ENCODE data around the gene ZBTB40. TPM values are rescaled to one million over a fixed set of nuclear protein-coding genes. Genes with fewer than 3 reads are reported as not detected.
A peak's percentile ranks its signal among the peaks of the same experiment; 100 is the strongest.

The ZBTB40 gene
- total RNA-seq, 1 experiment from 2014 or later, result 17.0 TPM

- peak; percentile 21 for DNase-seq
- no peak overlapping the region for H3K4me3 ChIP-seq (ENCODE audit: insufficient read depth, low read depth, low read length)
Measured at GRCh38 chr1:22531251-22531650, 79.6 kb downstream of the ZBTB40 start.

DNA sequence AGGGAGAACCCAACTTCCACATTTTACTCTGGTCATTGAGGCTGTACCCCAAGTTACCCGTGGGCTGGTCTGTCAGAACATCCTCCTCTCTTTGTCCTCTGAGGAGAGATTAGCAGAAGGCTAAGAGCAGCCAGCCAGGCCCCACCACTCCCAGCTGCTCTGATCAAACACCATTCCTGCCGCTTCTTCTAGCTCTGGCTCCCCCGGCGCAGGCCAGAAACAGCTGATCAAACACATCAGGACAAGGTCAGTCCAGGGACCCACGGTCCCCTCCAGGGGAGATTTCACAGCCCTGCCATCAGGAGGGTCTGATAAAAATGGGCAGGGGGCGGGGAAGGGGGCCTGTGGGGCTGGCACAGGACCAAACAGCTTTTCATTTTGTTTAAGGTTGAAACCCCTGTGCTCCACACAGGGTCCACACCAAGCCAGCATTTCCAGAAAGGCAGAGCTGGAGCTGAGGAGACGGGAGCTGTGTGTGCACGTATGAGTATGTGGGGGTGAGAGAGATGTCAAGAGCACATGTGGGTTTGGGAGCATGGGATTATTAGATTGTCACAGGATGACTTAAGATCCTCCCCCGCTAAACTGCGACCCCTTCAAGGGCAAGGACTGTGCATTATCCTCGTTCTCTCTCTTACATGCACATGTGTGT lies 81.7 kb downstream of the ZBTB40 start:
- no peak overlapping the region for H3K4me3 ChIP-seq (ENCODE audit: insufficient read depth, low read depth, low read length)
- no peaks in the 10 kb centered on the region for H3K27me3 ChIP-seq (ENCODE audit: control insufficient read depth, insufficient read depth, low read length)
- DNase-seq, result peak; percentile 25
- H3K36me3 ChIP-seq (replicated peaks; ENCODE audit: control insufficient read depth, insufficient read depth, low read length), result no peaks in the 10 kb centered on the region; the same call in 1 of the 2 replicates

More at GRCh38 chr1:22531251-22531650, 79.6 kb downstream of the ZBTB40 start:
- Histone ChIP-seq H3K27me3 (ENCODE audit: control insufficient read depth, insufficient read depth, low read length) (no peaks in the 10 kb centered on the region), H3K36me3 (replicated peaks; ENCODE audit: control insufficient read depth, insufficient read depth, low read length) (no peaks in the 10 kb centered on the region; the same call in none of the 2 replicates)

DNA sequence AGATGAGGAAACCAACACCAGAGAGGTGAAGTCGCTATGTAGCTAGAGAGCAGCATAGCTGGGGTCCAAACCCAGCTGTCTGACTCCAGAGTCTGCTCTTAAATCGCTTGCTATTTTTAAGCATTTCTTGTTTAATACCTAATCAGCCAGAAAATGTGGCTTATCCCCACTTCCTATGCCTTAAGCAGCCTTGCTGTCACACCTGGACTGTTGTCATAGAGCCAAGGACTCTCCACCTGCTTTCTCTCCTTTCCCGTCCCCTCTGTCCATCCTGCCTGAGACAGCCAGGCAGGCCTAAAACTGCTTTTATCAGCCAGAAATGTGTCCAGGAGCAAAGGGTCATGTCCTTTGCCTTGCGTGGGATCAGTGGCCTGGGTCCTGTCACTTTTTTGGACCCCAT lies 83.3 kb downstream of the ZBTB40 start:
- no peak for DNase-seq
- no peaks in the 10 kb centered on the region for H3K36me3 ChIP-seq (replicated peaks; ENCODE audit: control insufficient read depth, insufficient read depth, low read length)
- H3K27me3 ChIP-seq (ENCODE audit: control insufficient read depth, insufficient read depth, low read length), result no peaks in the 10 kb centered on the region
- H3K4me3 ChIP-seq (ENCODE audit: insufficient read depth, low read depth, low read length), result no peak overlapping the region

DNA sequence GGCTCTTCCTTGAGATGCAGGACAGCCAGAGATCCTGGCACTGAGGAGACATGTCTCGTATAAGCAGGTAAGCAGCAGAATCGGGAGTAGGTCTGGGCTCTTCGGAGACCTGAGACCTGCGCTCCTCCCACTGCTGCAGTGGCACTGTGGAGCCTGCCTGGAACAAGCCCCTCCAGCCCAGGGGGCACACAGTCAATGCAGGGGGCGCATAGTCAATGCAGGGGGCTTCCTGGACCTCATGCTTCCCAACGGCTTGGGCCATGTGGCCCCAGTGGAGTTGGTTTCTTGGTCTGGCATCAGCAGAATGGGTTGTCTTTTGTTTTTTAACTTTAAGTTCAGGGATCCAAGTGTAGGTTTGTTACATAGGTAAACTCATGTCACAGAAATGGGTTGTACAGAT lies 83.7 kb downstream of the ZBTB40 start:
- peak; percentile 23 for DNase-seq
- no peaks in the 10 kb centered on the region for H3K36me3 ChIP-seq (replicated peaks; ENCODE audit: control insufficient read depth, insufficient read depth, low read length)
- no peaks in the 10 kb centered on the region for H3K27me3 ChIP-seq (ENCODE audit: control insufficient read depth, insufficient read depth, low read length)
- no peak overlapping the region for H3K4me3 ChIP-seq (ENCODE audit: insufficient read depth, low read depth, low read length)

DNA sequence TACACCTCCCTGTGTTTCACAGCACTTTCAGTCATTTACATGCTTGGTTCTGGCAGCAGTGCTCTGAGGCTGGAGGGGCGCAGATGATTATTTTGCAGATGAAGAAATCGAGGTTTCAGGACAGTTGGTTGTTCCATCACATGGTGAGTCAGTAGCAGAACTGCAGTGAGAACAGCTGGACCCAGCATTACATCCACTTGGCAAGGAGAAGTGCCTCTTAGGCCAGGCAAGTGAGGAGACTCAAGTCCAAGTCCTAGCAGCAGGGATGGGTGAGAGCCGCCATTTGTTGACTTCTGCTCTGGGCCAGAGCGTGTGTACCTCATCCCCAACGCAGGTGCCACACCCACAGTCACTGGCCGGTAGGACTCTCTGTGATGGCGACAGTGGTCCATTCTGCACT lies 84.9 kb downstream of the ZBTB40 start:
- no peak for DNase-seq
- Histone ChIP-seq H3K4me3 (ENCODE audit: insufficient read depth, low read depth, low read length) (no peak overlapping the region), H3K36me3 (replicated peaks; ENCODE audit: control insufficient read depth, insufficient read depth, low read length) (no peaks in the 10 kb centered on the region), H3K27me3 (ENCODE audit: control insufficient read depth, insufficient read depth, low read length) (no peaks in the 10 kb centered on the region)

DNA sequence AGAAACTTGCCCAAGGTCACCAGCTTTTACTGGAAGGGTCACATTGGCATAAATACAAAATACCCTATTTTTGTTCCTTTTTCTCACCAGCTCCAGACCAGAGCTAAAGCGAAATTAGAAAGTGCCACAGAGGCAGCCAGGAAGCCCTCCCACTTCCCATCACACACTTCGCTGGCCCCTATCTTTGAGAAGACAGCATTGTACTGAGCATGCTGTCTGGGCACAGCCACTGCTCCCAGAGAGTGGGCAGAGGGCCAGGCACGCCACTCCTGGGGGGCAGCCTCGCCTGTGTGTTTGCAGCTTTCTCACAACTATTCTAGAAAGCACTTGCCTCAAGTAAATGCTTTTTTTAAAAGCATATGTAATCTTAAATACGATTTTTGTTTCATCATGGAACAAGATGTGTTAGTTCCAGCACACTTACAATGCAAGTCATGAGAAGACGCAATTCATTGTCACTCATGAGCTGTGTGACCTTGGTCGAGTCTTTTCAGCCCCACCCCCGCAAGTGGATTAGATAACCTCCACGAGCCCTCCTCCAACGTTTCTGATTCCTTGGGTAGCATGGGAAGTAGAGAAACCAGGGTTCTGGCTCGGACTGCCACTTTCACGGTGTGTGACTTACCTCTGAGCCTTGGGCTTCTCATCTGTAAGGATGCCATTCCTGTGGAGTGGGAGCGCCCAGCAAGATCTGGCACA lies 85.9 kb downstream of the ZBTB40 start:
- DNase-seq, result no peak
- no peaks in the 10 kb centered on the region for H3K27me3 ChIP-seq (ENCODE audit: control insufficient read depth, insufficient read depth, low read length)
- no peaks in the 10 kb centered on the region for H3K36me3 ChIP-seq (replicated peaks; ENCODE audit: control insufficient read depth, insufficient read depth, low read length)
- H3K4me3 ChIP-seq (ENCODE audit: insufficient read depth, low read depth, low read length), result no peak overlapping the region

- no peaks in the 10 kb centered on the region for H3K27me3 ChIP-seq (ENCODE audit: control insufficient read depth, insufficient read depth, low read length)
- H3K4me3 ChIP-seq (ENCODE audit: insufficient read depth, low read depth, low read length), result no peak overlapping the region
- no peak for DNase-seq
- no peaks in the 10 kb centered on the region for H3K36me3 ChIP-seq (replicated peaks; ENCODE audit: control insufficient read depth, insufficient read depth, low read length)
Measured at GRCh38 chr1:22539510-22540118, 88.0 kb downstream of the ZBTB40 start.

GRCh38 chr1:22540337-22540736 lies 88.7 kb downstream of the ZBTB40 start:
- Histone ChIP-seq H3K36me3 (replicated peaks; ENCODE audit: control insufficient read depth, insufficient read depth, low read length) (no peaks in the 10 kb centered on the region), H3K4me3 (ENCODE audit: insufficient read depth, low read depth, low read length) (no peak overlapping the region), H3K27me3 (ENCODE audit: control insufficient read depth, insufficient read depth, low read length) (no peaks in the 10 kb centered on the region)
- DNase-seq, result no peak

GRCh38 chr1:22542886-22543285 lies 91.2 kb downstream of the ZBTB40 start:
- no peaks in the 10 kb centered on the region for H3K36me3 ChIP-seq (replicated peaks; ENCODE audit: control insufficient read depth, insufficient read depth, low read length)
- peak; percentile 67 for DNase-seq
- H3K4me3 ChIP-seq (ENCODE audit: insufficient read depth, low read depth, low read length), result no peak overlapping the region
- H3K27me3 ChIP-seq (ENCODE audit: control insufficient read depth, insufficient read depth, low read length), result peaks cover 2% of the 10 kb centered on the region; the same call in 1 of the 2 replicates

- Histone ChIP-seq H3K27me3 (ENCODE audit: control insufficient read depth, insufficient read depth, low read length) (peaks cover 2% of the 10 kb centered on the region; the same call in 1 of the 2 replicates), H3K4me3 (ENCODE audit: insufficient read depth, low read depth, low read length) (no peak overlapping the region), H3K36me3 (replicated peaks; ENCODE audit: control insufficient read depth, insufficient read depth, low read length) (no peaks in the 10 kb centered on the region)
- DNase-seq, result no peak
Measured at GRCh38 chr1:22543679-22544078, 92.0 kb downstream of the ZBTB40 start.

- H3K36me3 ChIP-seq (replicated peaks; ENCODE audit: control insufficient read depth, insufficient read depth, low read length), result no peaks in the 10 kb centered on the region
- H3K27me3 ChIP-seq (ENCODE audit: control insufficient read depth, insufficient read depth, low read length), result peaks cover 2% of the 10 kb centered on the region; the same call in 1 of the 2 replicates
- H3K4me3 ChIP-seq (ENCODE audit: insufficient read depth, low read depth, low read length), result no peak overlapping the region
- no peak for DNase-seq
Measured at GRCh38 chr1:22544606-22545005, 93.0 kb downstream of the ZBTB40 start.

- no peaks in the 10 kb centered on the region for H3K36me3 ChIP-seq (replicated peaks; ENCODE audit: control insufficient read depth, insufficient read depth, low read length)
Measured at GRCh38 chr1:22545141-22545540, 93.5 kb downstream of the ZBTB40 start.

DNA sequence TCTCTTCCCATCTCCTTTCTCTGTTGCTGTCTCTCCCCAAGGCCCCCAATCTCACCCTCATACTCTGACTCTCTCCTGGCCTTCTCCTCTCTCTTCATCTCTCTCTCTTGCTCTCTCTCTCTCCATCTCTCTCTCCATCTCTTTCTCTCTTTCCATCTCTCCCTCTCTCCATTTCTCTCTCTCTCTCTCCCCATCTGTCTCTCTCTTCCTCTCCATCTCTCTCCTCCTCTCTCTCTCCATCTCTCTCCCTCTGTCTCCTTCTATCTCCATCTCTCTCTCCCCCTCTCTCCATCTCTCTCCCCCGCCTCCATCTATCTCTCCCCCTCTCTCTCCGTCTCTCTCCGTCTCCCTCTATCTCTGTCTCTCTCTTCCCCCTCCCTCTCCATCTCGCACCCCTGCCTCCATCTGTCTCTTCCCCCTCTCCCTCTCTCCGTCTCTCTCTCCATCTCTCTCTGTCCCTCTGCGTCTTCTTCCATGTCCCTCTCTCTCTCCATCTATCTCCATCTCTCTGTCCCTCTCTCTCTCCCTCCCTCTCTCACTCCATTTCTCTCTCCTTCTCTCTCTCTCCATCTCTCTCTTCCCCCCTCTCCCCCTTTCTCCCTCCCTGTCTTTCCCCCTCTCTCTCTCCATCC lies 95.7 kb downstream of the ZBTB40 start:
- no peak for DNase-seq
- no peaks in the 10 kb centered on the region for H3K36me3 ChIP-seq (replicated peaks; ENCODE audit: control insufficient read depth, insufficient read depth, low read length)
- no peak overlapping the region for H3K4me3 ChIP-seq (ENCODE audit: insufficient read depth, low read depth, low read length)
- peaks cover 2% of the 10 kb centered on the region; the same call in 1 of the 2 replicates for H3K27me3 ChIP-seq (ENCODE audit: control insufficient read depth, insufficient read depth, low read length)

More at GRCh38 chr1:22545141-22545540, 93.5 kb downstream of the ZBTB40 start:
- DNase-seq, result no peak
- Histone ChIP-seq H3K4me3 (ENCODE audit: insufficient read depth, low read depth, low read length) (no peak overlapping the region), H3K27me3 (ENCODE audit: control insufficient read depth, insufficient read depth, low read length) (peaks cover 2% of the 10 kb centered on the region; the same call in 1 of the 2 replicates)

DNA sequence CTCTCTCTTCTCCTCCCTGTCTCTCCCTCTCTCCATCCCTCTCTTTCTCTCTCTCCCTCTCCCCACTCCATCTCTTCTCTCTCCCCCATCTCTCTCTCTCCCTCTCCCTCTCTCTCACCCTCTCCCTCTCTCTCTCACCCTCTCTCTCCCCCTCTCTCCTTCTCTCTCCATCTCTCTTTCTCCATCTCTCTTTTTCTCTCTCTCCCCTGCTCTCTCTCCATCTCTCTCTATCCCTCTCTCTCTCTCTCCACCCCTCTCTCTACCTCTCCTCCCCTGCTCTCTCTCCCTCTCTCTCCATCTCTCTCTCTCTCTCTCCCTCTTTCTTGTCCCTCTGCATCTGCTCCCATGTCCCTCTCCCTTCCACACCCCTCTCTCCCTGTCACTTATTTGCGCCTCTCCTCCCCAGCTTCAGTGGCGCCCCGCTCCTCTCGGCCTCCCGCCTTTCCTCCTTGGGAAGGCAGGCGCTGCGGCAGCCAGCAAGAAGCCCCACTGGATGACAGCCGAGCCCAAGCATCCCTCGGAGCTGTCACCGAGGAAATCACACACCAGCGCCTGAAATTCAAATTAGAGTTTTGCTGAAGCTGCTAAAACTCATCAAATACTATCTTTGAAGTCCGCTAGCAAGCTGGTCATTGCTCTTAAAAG lies 96.3 kb downstream of the ZBTB40 start:
- Histone ChIP-seq H3K36me3 (replicated peaks; ENCODE audit: control insufficient read depth, insufficient read depth, low read length) (no peaks in the 10 kb centered on the region), H3K4me3 (ENCODE audit: insufficient read depth, low read depth, low read length) (no peak overlapping the region), H3K27me3 (ENCODE audit: control insufficient read depth, insufficient read depth, low read length) (peaks cover 2% of the 10 kb centered on the region; the same call in 1 of the 2 replicates)
- DNase-seq, result peak; percentile 61

Measured in H7 (cell line).